Caco-2 (cell line): ENCODE measurements around the gene AZI2. TPM values are rescaled to one million over a fixed set of nuclear protein-coding genes. Genes with fewer than 3 reads are reported as not detected.

Source experiments
- Bru-seq: library from RNA; stranded (reverse); fragments of 400-500 nt; gene quantifications from one replicate; lab custom pipeline; 2021; lab: Mats Ljungman, UMichigan
- BruChase-seq, 2 experiments: library from RNA; stranded (reverse); fragments of 400-500 nt; gene quantifications; one replicate each; lab custom pipeline; 2021; lab: Mats Ljungman, UMichigan
- BruUV-seq: library from RNA; stranded (reverse); fragments of 400-500 nt; replicated peaks from 2 replicates; lab custom pipeline; 2021; lab: Mats Ljungman, UMichigan
- CTCF ChIA-PET: fragments of 300-600 bp; sonication (Branson Sonifier 250); formaldehyde crosslinking; loops from one replicate; lab custom pipeline; 2022; ENCODE audit warnings: antibody characterized with exemption; lab: Charles Lee
- POLR2A ChIA-PET: fragments of 300-600 bp; sonication (Branson Sonifier 250); formaldehyde crosslinking; loops from one replicate; lab custom pipeline; 2022; ENCODE audit warnings: antibody characterized with exemption; lab: Charles Lee
- DNase-seq, 2 experiments: peaks; one replicate each; pipeline versions ENCODE4 v3.0.0 to v3.0.0-alpha.2; 2020 to 2022
- H3K27me3 ChIP-seq: replicated peaks from 2 replicates; pipeline ENCODE4 v1.6.0; 2011; ENCODE audit warnings: low read length; ENCODE audit not compliant: control insufficient read depth, insufficient read depth
- H3K36me3 ChIP-seq: 2 replicates; pipeline ENCODE4 v1.5.1; 2011; ENCODE audit warnings: low read length; ENCODE audit not compliant: control insufficient read depth, insufficient read depth
- H3K4me1 ChIP-seq: fragments of 250-450 bp; sonication (Bioruptor Pico); 2 replicates; pipeline ENCODE4 v1.5.1; 2020; ENCODE audit warnings: mild to moderate bottlenecking
- H3K4me3 ChIP-seq: 2 replicates; pipeline ENCODE4 v1.5.1; 2011; ENCODE audit warnings: low read depth, mild to moderate bottlenecking, control low read depth, low read length
- H3K9me3 ChIP-seq: fragments of 250-450 bp; sonication (Bioruptor Pico); 2 replicates; pipeline ENCODE4 v1.5.1; 2020; ENCODE audit warnings: mild to moderate bottlenecking, moderate library complexity
- H3K27ac Mint-ChIP-seq: one replicate; pipeline ENCODE4 v1.8.0; 2022; ENCODE audit warnings: mixed read lengths; ENCODE audit not compliant: unreplicated experiment
- H3K27me3 Mint-ChIP-seq: one replicate; pipeline ENCODE4 v1.8.0; 2022; ENCODE audit warnings: mixed read lengths; ENCODE audit not compliant: insufficient read depth, unreplicated experiment
- H3K36me3 Mint-ChIP-seq: one replicate; pipeline ENCODE4 v1.8.0; 2022; ENCODE audit warnings: mild to moderate bottlenecking, mixed read lengths; ENCODE audit not compliant: insufficient read depth, unreplicated experiment
- H3K4me1 Mint-ChIP-seq: one replicate; pipeline ENCODE4 v1.8.0; 2022; ENCODE audit warnings: low read depth, mixed read lengths; ENCODE audit not compliant: unreplicated experiment
- H3K4me3 Mint-ChIP-seq: one replicate; pipeline ENCODE4 v1.8.0; 2022; ENCODE audit warnings: mild to moderate bottlenecking, moderate library complexity, mixed read lengths; ENCODE audit not compliant: unreplicated experiment
- H3K9me3 Mint-ChIP-seq: one replicate; pipeline ENCODE4 v1.8.0; 2022; ENCODE audit warnings: mixed read lengths; ENCODE audit not compliant: unreplicated experiment
- intact Hi-C: fragments of 100-400 bp; cut with micrococcal nuclease; formaldehyde crosslinking; loops from one replicate; pipeline ENCODE4 v1.10.0; 2022; ENCODE audit not compliant: unreplicated experiment
- long read RNA-seq: library from polyadenylated mRNA; stranded (forward); transcript quantifications from one replicate; pipeline ENCODE4 v2.0.0, GENCODE V29; 2022
- total RNA-seq: library from RNA; stranded (reverse); gene quantifications from 2 replicates; pipeline ENCODE4 v1.2.3, GENCODE V29; 2022
- TF ChIP-seq, protein P1 (sequence below), 2 experiments: fragments of 200-600 bp in 1 of 2; IDR thresholded peaks; 1 replicate in 1 of 2; 2 replicates in 1 of 2; pipeline versions ENCODE4 v1.5.1 to v1.8.0; 2011 to 2022; ENCODE audit warnings: antibody characterized with exemption in 1 of 2, control low read depth in 1 of 2, inconsistent platforms in 1 of 2, low read depth in 1 of 2, low read length in 1 of 2, mild to moderate bottlenecking in 1 of 2, moderate library complexity in 1 of 2; ENCODE audit not compliant: insufficient read depth in 1 of 2, severe bottlenecking in 1 of 2, unreplicated experiment in 1 of 2

Gene AZI2, protein sequence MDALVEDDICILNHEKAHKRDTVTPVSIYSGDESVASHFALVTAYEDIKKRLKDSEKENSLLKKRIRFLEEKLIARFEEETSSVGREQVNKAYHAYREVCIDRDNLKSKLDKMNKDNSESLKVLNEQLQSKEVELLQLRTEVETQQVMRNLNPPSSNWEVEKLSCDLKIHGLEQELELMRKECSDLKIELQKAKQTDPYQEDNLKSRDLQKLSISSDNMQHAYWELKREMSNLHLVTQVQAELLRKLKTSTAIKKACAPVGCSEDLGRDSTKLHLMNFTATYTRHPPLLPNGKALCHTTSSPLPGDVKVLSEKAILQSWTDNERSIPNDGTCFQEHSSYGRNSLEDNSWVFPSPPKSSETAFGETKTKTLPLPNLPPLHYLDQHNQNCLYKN
- total RNA-seq = 48.9 and 57.4 TPM in 2 replicates
- percentile 81 among the genes with signal in this experiment for Bru-seq, nascent RNA
- BruChase-seq, experiment 1, labeled RNA remaining after a 2-hour chase = percentile 77 among the genes with signal in this experiment
- BruChase-seq, experiment 2, labeled RNA remaining after a 6-hour chase = percentile 81 among the genes with signal in this experiment
- long read RNA-seq, full-length matches to known transcripts = 40 of 82 reads
- long read RNA-seq, partial matches to known transcripts = 39 of 82 reads
- long read RNA-seq, other reads (novel, unspliced or antisense) = 3 of 82 reads

DNA sequence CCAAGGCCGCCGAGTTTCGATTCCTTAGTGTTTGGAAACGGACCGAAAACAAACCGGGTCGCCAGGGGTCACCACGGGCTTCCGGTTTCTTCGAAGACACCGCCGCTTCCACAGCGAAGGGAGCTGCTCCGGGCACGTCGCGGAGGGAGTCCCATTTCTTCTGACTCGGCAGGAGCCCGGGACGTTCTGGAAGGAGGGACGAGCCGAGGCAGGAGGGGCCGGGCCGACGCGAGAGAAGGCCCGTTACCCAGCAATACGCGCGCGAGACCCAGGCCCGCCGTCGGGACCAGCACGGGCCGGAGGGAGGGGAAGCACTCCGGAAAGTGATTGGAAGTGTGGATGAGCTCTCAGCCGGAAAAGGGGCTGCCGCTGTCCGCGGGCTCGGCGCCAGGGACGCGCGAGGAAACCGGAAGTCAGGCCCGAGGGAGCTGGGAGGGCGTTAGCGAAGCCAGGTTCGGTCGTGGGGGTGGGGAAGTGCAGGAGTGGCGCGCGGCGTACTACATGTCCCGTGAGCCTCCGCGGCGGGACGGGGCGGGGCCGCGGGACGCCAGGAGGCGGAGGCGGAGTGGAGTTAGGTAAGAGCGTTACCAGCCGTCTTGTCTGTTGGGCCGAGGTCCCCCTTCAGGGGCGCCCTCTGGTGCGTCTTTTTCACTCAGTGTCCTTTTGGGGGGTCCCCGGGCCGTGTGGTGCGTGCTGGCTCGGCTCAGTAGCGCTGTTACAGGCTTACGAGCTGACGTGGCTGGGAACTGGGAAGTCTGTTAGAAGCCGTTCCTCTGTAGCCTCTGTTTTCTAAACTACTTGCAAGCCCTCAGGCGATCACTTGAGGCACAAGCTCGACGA lies at the start of gene AZI2, which contains the start of gene ZCWPW2:
AZI2 (minus strand) TSS at position 196 of the 840 bp plus-strand sequence. CDS start 8,207 bp downstream, outside the sequence.
ZCWPW2 (plus strand) TSS at position 93 of the 840 bp plus-strand sequence. CDS start 64,348 bp downstream, outside the sequence.
- no peaks in the 10 kb centered on the region for H3K4me1 ChIP-seq
- H3K4me3 ChIP-seq = peak within 1 kb of the TSS; percentile 69
- ChIA-PET POLR2A (interaction anchor here (0.7 kb wide), 1 partner anchor 13 kb away, joined by 5 read pairs; no protein-coding TSS in a partner anchor), CTCF (no interaction called here)
- TF ChIP-seq, protein P1, sequence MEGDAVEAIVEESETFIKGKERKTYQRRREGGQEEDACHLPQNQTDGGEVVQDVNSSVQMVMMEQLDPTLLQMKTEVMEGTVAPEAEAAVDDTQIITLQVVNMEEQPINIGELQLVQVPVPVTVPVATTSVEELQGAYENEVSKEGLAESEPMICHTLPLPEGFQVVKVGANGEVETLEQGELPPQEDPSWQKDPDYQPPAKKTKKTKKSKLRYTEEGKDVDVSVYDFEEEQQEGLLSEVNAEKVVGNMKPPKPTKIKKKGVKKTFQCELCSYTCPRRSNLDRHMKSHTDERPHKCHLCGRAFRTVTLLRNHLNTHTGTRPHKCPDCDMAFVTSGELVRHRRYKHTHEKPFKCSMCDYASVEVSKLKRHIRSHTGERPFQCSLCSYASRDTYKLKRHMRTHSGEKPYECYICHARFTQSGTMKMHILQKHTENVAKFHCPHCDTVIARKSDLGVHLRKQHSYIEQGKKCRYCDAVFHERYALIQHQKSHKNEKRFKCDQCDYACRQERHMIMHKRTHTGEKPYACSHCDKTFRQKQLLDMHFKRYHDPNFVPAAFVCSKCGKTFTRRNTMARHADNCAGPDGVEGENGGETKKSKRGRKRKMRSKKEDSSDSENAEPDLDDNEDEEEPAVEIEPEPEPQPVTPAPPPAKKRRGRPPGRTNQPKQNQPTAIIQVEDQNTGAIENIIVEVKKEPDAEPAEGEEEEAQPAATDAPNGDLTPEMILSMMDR (IDR thresholded peaks at IDR 0.05; ENCODE audit: insufficient read depth in 1 of 2, low read depth in 1 of 2, low read length in 1 of 2, severe bottlenecking in 1 of 2, unreplicated experiment in 1 of 2) = peak in 1 of 2 experiments; percentile 38
- Mint-ChIP-seq H3K9me3 (no peaks in the 10 kb centered on the region), H3K27ac (peak within 1 kb of the TSS; percentile 99), H3K4me3 (peak within 1 kb of the TSS; percentile 99), H3K4me1 (peaks cover 7% of the 10 kb centered on the region), H3K36me3 (peaks cover 12% of the 10 kb centered on the region), H3K27me3 (no peaks in the 10 kb centered on the region)
- H3K36me3 ChIP-seq = no peaks in the 10 kb centered on the region
- H3K27me3 ChIP-seq = no peaks in the 10 kb centered on the region
- intact Hi-C loops = loop anchor here (2.0 to 10.0 kb wide), 3 partner anchors 108 to 864 kb away; partner anchors contain the start of genes CMC1 and SLC4A7
- BruUV-seq = no TSS peak
- H3K9me3 ChIP-seq = no peaks in the 10 kb centered on the region
- peak; percentile 93 to 94 for DNase-seq

GRCh38 chr3:28388978-28389377 lies 40.4 kb upstream of the AZI2 start:
- Histone ChIP-seq H3K36me3 (no peaks in the 10 kb centered on the region), H3K9me3 (0 out of 2 replicates have a peak, but pooled peaks cover 2% of the 10 kb centered on the region), H3K4me1 (peaks cover 4% of the 10 kb centered on the region; the same call in 1 of the 2 replicates), H3K4me3 (no peak overlapping the region), H3K27me3 (no peaks in the 10 kb centered on the region)
- no peak overlapping the region for H3K27ac Mint-ChIP-seq
- POLR2A ChIA-PET = no interaction called here
- BruUV-seq = no TSS peak
- intact Hi-C loops = no loop called here
- H3K36me3 Mint-ChIP-seq = no peaks in the 10 kb centered on the region
- CTCF ChIA-PET = no interaction called here
- TF ChIP-seq, protein P1 (IDR thresholded peaks at IDR 0.05; ENCODE audit: insufficient read depth in 1 of 2, low read depth in 1 of 2, low read length in 1 of 2, severe bottlenecking in 1 of 2, unreplicated experiment in 1 of 2) = no peak
- no peak for DNase-seq
- no peak overlapping the region for H3K4me3 Mint-ChIP-seq
- peaks cover 20% of the 10 kb centered on the region for H3K4me1 Mint-ChIP-seq
- H3K9me3 Mint-ChIP-seq = no peaks in the 10 kb centered on the region
- H3K27me3 Mint-ChIP-seq = no peaks in the 10 kb centered on the region
